Measurements from ENCODE around the gene ACOT7.

The ACOT7 gene

GRCh38 chr1:6358144-6358624, 35.4 kb downstream of the ACOT7 start:
- Histone ChIP-seq H2AFZ (ENCODE audit: low read depth) (no peak overlapping the region), H3K4me1 (ENCODE audit: low read depth, poor library complexity, severe bottlenecking) (peaks cover 34% of the 10 kb centered on the region), H3K9ac (no peak overlapping the region), H3K4me3 (IDR thresholded peaks at IDR 0.05; ENCODE audit: insufficient read depth, low read depth, low read length) (no peak overlapping the region), H3K79me2 (ENCODE audit: insufficient read depth, low read depth) (peaks cover 3% of the 10 kb centered on the region; the same call in 1 of the 2 replicates), H3K36me3 (ENCODE audit: insufficient read depth) (no peaks in the 10 kb centered on the region), H3K4me2 (no peak overlapping the region; the same call in 1 of the 2 replicates), H4K20me1 (ENCODE audit: insufficient read depth) (peaks cover 7% of the 10 kb centered on the region; the same call in 1 of the 2 replicates), H3K27ac (no peak overlapping the region), H3K27me3 (ENCODE audit: insufficient read depth, low read depth) (no peaks in the 10 kb centered on the region)
- no peak for TF ChIP-seq CTCF (conservative IDR thresholded peaks at IDR 0.05; ENCODE audit: low read depth, low read length)

GRCh38 chr1:6357243-6357936, 36.2 kb downstream of the ACOT7 start:
- no peak overlapping the region for H3K27ac ChIP-seq
- H3K4me1 ChIP-seq (ENCODE audit: low read depth, poor library complexity, severe bottlenecking): peaks cover 32% of the 10 kb centered on the region
- H3K4me3 ChIP-seq (IDR thresholded peaks at IDR 0.05; ENCODE audit: insufficient read depth, low read depth, low read length): no peak overlapping the region
- no peaks in the 10 kb centered on the region for H3K36me3 ChIP-seq (ENCODE audit: insufficient read depth)
- no peaks in the 10 kb centered on the region for H3K27me3 ChIP-seq (ENCODE audit: insufficient read depth, low read depth)
- no peak overlapping the region for H3K9ac ChIP-seq
- H2AFZ ChIP-seq (ENCODE audit: low read depth): no peak overlapping the region
- no peak overlapping the region for H3K4me2 ChIP-seq
- peaks cover 3% of the 10 kb centered on the region; the same call in 1 of the 2 replicates for H3K79me2 ChIP-seq (ENCODE audit: insufficient read depth, low read depth)
- 0 out of 2 replicates have a peak, but pooled peaks have one; percentile 17 for TF ChIP-seq CTCF (conservative IDR thresholded peaks at IDR 0.05; ENCODE audit: low read depth, low read length)
- H4K20me1 ChIP-seq (ENCODE audit: insufficient read depth): peaks cover under 1% of the 10 kb centered on the region; the same call in 1 of the 2 replicates

DNA sequence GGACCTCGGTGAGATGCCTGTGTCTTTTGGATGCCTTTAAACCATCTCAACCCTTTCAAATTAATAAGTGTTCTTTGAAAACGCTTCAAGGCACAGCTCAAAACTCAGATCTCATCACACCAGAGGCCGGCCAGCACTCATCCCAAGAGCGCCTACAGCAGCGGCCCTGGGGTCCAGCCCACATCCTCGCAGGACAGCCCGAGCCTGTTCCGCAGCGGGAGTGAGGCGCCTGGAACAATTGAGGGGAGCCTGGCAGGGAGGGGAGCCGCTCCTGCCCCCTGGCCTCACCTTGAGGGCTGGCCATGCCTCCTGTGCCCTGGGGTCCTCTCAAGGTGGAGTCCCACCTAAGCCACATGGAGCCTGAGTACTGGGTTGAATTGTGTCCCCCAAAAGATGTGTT, 37.9 kb downstream of the ACOT7 start:
- Histone ChIP-seq H3K4me3 (IDR thresholded peaks at IDR 0.05; ENCODE audit: insufficient read depth, low read depth, low read length) (no peak overlapping the region), H3K4me1 (ENCODE audit: low read depth, poor library complexity, severe bottlenecking) (peaks cover 25% of the 10 kb centered on the region), H3K4me2 (no peak overlapping the region), H3K9ac (no peak overlapping the region), H2AFZ (ENCODE audit: low read depth) (no peak overlapping the region), H3K36me3 (ENCODE audit: insufficient read depth) (no peaks in the 10 kb centered on the region), H3K27ac (no peak overlapping the region), H3K79me2 (ENCODE audit: insufficient read depth, low read depth) (peaks cover 3% of the 10 kb centered on the region; the same call in 1 of the 2 replicates), H3K27me3 (ENCODE audit: insufficient read depth, low read depth) (no peaks in the 10 kb centered on the region), H4K20me1 (ENCODE audit: insufficient read depth) (no peaks in the 10 kb centered on the region)
- TF ChIP-seq CTCF (conservative IDR thresholded peaks at IDR 0.05; ENCODE audit: low read depth, low read length): no peak

DNA sequence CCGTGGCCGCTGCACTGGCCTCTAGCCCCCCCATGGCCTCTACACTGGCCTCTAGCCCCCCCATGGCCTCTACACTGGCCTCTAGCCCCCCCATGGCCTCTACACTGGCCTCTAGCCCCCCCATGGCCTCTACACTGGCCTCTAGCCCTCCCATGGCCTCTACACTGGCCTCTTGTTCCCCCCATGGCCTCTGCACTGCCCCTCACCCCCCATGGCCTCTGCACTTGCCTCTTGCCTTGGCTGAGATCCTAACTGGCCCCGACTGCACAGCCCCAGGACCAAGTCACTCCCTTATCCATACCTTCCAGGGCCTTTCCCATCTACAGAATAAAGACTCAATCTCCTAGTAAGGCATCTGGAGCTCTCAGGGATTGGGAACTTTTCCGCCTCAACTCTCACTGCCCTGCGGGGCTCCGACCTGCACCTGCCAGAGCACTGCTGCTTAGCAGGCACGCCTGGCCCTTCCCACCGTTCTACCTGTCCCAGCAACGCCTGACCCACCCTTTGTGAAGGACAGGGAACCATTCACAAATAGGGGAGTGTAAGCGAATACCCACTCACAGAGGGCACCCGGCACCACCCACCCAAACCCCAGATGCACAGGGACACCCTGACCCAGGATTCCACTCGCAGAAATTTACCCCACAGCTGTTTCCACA, 38.8 kb downstream of the ACOT7 start:
- TF ChIP-seq CTCF (conservative IDR thresholded peaks at IDR 0.05; ENCODE audit: low read depth, low read length): no peak
- H3K79me2 ChIP-seq (ENCODE audit: insufficient read depth, low read depth): peaks cover 3% of the 10 kb centered on the region; the same call in 1 of the 2 replicates
- no peaks in the 10 kb centered on the region for H3K36me3 ChIP-seq (ENCODE audit: insufficient read depth)
- peaks cover 17% of the 10 kb centered on the region for H3K4me1 ChIP-seq (ENCODE audit: low read depth, poor library complexity, severe bottlenecking)
- H3K9ac ChIP-seq: no peak overlapping the region
- no peak overlapping the region for H3K27ac ChIP-seq
- H4K20me1 ChIP-seq (ENCODE audit: insufficient read depth): no peaks in the 10 kb centered on the region
- no peak overlapping the region for H3K4me3 ChIP-seq (IDR thresholded peaks at IDR 0.05; ENCODE audit: insufficient read depth, low read depth, low read length)
- no peaks in the 10 kb centered on the region for H3K27me3 ChIP-seq (ENCODE audit: insufficient read depth, low read depth)
- no peak overlapping the region for H2AFZ ChIP-seq (ENCODE audit: low read depth)
- H3K4me2 ChIP-seq: no peak overlapping the region
